HepG2 (cell line): ENCODE results near the gene HDAC10. TPM values are rescaled to one million over a fixed set of nuclear protein-coding genes. Genes with fewer than 3 reads are reported as not detected.

Source experiments
- ATAC-seq: fragments of 200-7000 bp; cut with Tn5 transposase; 3 replicates; pipeline ENCODE4 v1.9.1; 2020; ENCODE audit warnings: mild to moderate bottlenecking, moderate library complexity
- BruUV-seq: library from RNA; stranded (reverse); fragments of 400-500 nt; replicated peaks from 2 replicates; lab custom pipeline; 2021; lab: Mats Ljungman, UMichigan
- CTCF ChIA-PET: fragments of 300-600 bp; formaldehyde crosslinking; extraction: SDS; loops from one replicate; lab custom pipeline; 2021; ENCODE audit warnings: low total read pairs, inconsistent platforms, low intra/inter-chr PET ratio; lab: Yijun Ruan, JAX
- POLR2A ChIA-PET: fragments of 350-600 bp; sonication (Branson Sonifier 250); formaldehyde crosslinking; loops from one replicate; lab custom pipeline; 2020; ENCODE audit warnings: antibody characterized with exemption, inconsistent platforms; lab: Yijun Ruan, JAX
- DNase-seq: peaks from one replicate; pipeline ENCODE4 v3.0.0-alpha.2; 2015; ENCODE audit warnings: low spot score
- FAIRE-seq: peaks from 3 replicates; lab custom pipeline; 2011; peaks lifted over from hg19 to GRCh38; lab: Jason Lieb, UNC
- H2AFZ ChIP-seq: one replicate; pipeline ENCODE4 v1.6.1; 2011; ENCODE audit warnings: low read length, inconsistent platforms
- H3K27ac ChIP-seq: fragments of 300-600 bp; 3 replicates; pipeline ENCODE4 v1.8.0; 2011; ENCODE audit warnings: mixed run types, mild to moderate bottlenecking, mixed read lengths, low read length, inconsistent platforms; ENCODE audit not compliant: insufficient read depth; ENCODE audit errors: extremely low read length
- H3K27me3 ChIP-seq, 2 experiments: fragments of 200-600 bp in 1 of 2; 2 replicates in 1 of 2; 3 replicates in 1 of 2; pipeline versions ENCODE4 v1.6.0 to v1.8.0; 2011; ENCODE audit warnings: low read length in 2 of 2, mild to moderate bottlenecking in 2 of 2, moderate library complexity in 2 of 2, inconsistent platforms in 1 of 2; ENCODE audit not compliant: insufficient read depth in 2 of 2, control insufficient read depth in 1 of 2
- H3K36me3 ChIP-seq, 2 experiments: fragments of 200-600 bp in 1 of 2; replicated peaks in 1 of 2; 2 replicates in 1 of 2; 3 replicates in 1 of 2; pipeline versions ENCODE4 v1.5.1 to v1.8.0; 2011; ENCODE audit warnings: low read length in 2 of 2, inconsistent platforms in 1 of 2; ENCODE audit not compliant: insufficient read depth in 2 of 2, control insufficient read depth in 1 of 2
- H3K4me1 ChIP-seq: 2 replicates; pipeline ENCODE4 v1.5.1; 2012; ENCODE audit warnings: low read length, inconsistent platforms; ENCODE audit not compliant: insufficient read depth
- H3K4me2 ChIP-seq: 2 replicates; pipeline ENCODE4 v1.6.0; 2011; ENCODE audit warnings: low read depth, low read length, inconsistent platforms
- H3K4me3 ChIP-seq, 3 experiments: fragments of 200-600 bp in 1 of 3; sonication (generic), shearing (Covaris generic) in 1 of 3; replicated peaks in 1 of 3; 2 replicates each; pipeline ENCODE4 v1.5.1; 2011 to 2016; ENCODE audit warnings: low read length in 3 of 3, inconsistent platforms in 2 of 3, low read depth in 2 of 3, mild to moderate bottlenecking in 2 of 3, control low read depth in 1 of 3, mixed read lengths in 1 of 3; ENCODE audit not compliant: insufficient read depth in 1 of 3
- H3K79me2 ChIP-seq: one replicate; pipeline ENCODE4 v1.6.1; 2011; ENCODE audit warnings: low read length, inconsistent platforms; ENCODE audit not compliant: insufficient read depth
- H3K9ac ChIP-seq: 2 replicates; pipeline ENCODE4 v1.6.0; 2011; ENCODE audit warnings: mild to moderate bottlenecking, low read depth, low read length, inconsistent platforms; ENCODE audit not compliant: insufficient read depth
- H3K9me3 ChIP-seq: 2 replicates; pipeline ENCODE4 v1.5.1; 2012; ENCODE audit warnings: mild to moderate bottlenecking, low read length
- H4K20me1 ChIP-seq: 2 replicates; pipeline ENCODE4 v1.6.0; 2011; ENCODE audit warnings: inconsistent platforms, mild to moderate bottlenecking, low read length, moderate library complexity; ENCODE audit not compliant: insufficient read depth
- AGO2 ChIP-seq: fragments of 200-400 bp; formaldehyde crosslinking; optimal IDR thresholded peaks from 2 replicates; pipeline ENCODE3; 2017; ENCODE audit warnings: mild to moderate bottlenecking, low read depth, low read length, moderate library complexity
- HIC2 ChIP-seq: sonication (generic); formaldehyde crosslinking; IDR thresholded peaks from 2 replicates; pipeline ENCODE4 v1.9.0; 2022; ENCODE audit warnings: low read depth, missing genetic modification reagents
- RBFOX2 ChIP-seq: fragments of 200-400 bp; formaldehyde crosslinking; IDR thresholded peaks from 2 replicates; pipeline ENCODE4 v1.6.1; 2017; ENCODE audit warnings: low read depth, mild to moderate bottlenecking, low read length
- RFXAP ChIP-seq: sonication (generic); formaldehyde crosslinking; IDR thresholded peaks from 2 replicates; pipeline ENCODE4 v1.4.0; 2020; ENCODE audit warnings: missing genetic modification reagents, borderline replicate concordance
- ZBTB8A ChIP-seq: sonication (generic); formaldehyde crosslinking; IDR thresholded peaks from 2 replicates; pipeline ENCODE4 v1.4.0; 2020; ENCODE audit warnings: mild to moderate bottlenecking, low read depth, missing genetic modification reagents, borderline replicate concordance
- ZNF354B ChIP-seq: sonication (generic); formaldehyde crosslinking; IDR thresholded peaks from 2 replicates; pipeline ENCODE4 v1.8.0; 2022; ENCODE audit warnings: mild to moderate bottlenecking, missing genetic modification reagents
- ZSCAN29 ChIP-seq: sonication (generic); formaldehyde crosslinking; conservative IDR thresholded peaks from 2 replicates; pipeline ENCODE4 v1.4.0; 2020; ENCODE audit warnings: mild to moderate bottlenecking, missing genetic modification reagents
- WGBS: methylation state at CpG from one replicate; pipeline ENCODE4 v1.1.6; 2017; ENCODE audit warnings: low lambda C conversion rate; 5-methylcytosine and 5-hydroxymethylcytosine counted together
- in situ Hi-C: cut with HindIII; loops from 2 replicates; pipeline ENCODE4 v1.10.0; 2017; ENCODE audit warnings: low pct_unique_long_range_greater_than_20kb; ENCODE audit not compliant: extremely low pct_ligation_motif_present
- intact Hi-C: fragments of 100-400 bp; cut with micrococcal nuclease; formaldehyde crosslinking; loops from one replicate; pipeline ENCODE4 v1.10.0; 2022; ENCODE audit not compliant: unreplicated experiment
- polyA plus RNA-seq, 8 experiments: library from polyadenylated mRNA; depleted of rRNA in 3 of 8; stranded (reverse) in 7 of 8; unstranded in 1 of 8; fragments of >200 nt; fragmentation: Illumina TruSeq in 4 of 8; extraction: Trizol in 4 of 8; gene quantifications; 2 replicates each; pipeline versions ENCODE4 v1.2.1 to v1.2.3, GENCODE V29; 2011 to 2016; ENCODE audit warnings: low read depth in 4 of 8, missing spikeins in 1 of 8, mixed read lengths in 1 of 8; ENCODE audit not compliant: insufficient read depth in 1 of 8
- total RNA-seq, 5 experiments: library from RNA; depleted of rRNA; stranded (reverse); fragments of >200 nt; fragmentation: Illumina TruSeq; extraction: Trizol; gene quantifications; 2 replicates each; pipeline ENCODE4 v1.2.3, GENCODE V29; 2016; ENCODE audit warnings: low read depth in 1 of 5

Gene HDAC10
- total and polyA plus RNA-seq, 2 of the 13 experiments (the other 11 are each of a cell fraction or from before 2014, with no cell fraction given), result 13.9 to 14.9 TPM

- TF ChIP-seq HIC2 (CRISPR knock-in tag) (peak; percentile 93), AGO2 (peak; percentile 9), ZSCAN29 (CRISPR knock-in tag) (no peak)
- TF ChIP-seq, all 625 proteins: peak for 5
These were observed 6.6 kb upstream of the HDAC10 start (continued) for GRCh38 chr22:50257451-50258360.

- no peaks in the 10 kb centered on the region for H3K9me3 ChIP-seq
- no peak overlapping the region for H3K27ac ChIP-seq
- H3K4me2 ChIP-seq, result no peak overlapping the region
- TF ChIP-seq RBFOX2, result peak; percentile 16; the same call in 1 of the 2 replicates
- TF ChIP-seq ZBTB8A (CRISPR knock-in tag), result no peak
- no peak for TF ChIP-seq ZNF354B (CRISPR knock-in tag)
- no peak for TF ChIP-seq RFXAP (CRISPR knock-in tag)
- H3K79me2 ChIP-seq, result no peaks in the 10 kb centered on the region
- FAIRE-seq, result no peak
- intact Hi-C loops (no loop called here), in situ Hi-C loops (no loop called here)
- peaks cover 33% of the 10 kb centered on the region for H3K4me1 ChIP-seq
- H2AFZ ChIP-seq, result no peak overlapping the region
- ChIA-PET CTCF (no interaction called here), POLR2A (no interaction called here)
- no peak overlapping the region for H3K9ac ChIP-seq
- peaks cover 0 to under 1% of the 10 kb centered on the region in 2 experiments; a peak in 1 of 5 replicates for H3K27me3 ChIP-seq
- no peak overlapping the region for H3K4me3 ChIP-seq
- ATAC-seq, result no peak
- no peaks in the 10 kb centered on the region for H4K20me1 ChIP-seq
- peaks cover 3% of the 10 kb centered on the region in 2 experiments; a peak in 1 of 5 replicates for H3K36me3 ChIP-seq
- WGBS, result 92% methylated on average over 8 of the region's 16 CpGs
- BruUV-seq, result no TSS peak
- no peak for DNase-seq
These were observed 6.0 kb upstream of the HDAC10 start for GRCh38 chr22:50257041-50257440.
